HL-60 (cell line): ENCODE results near the gene F8.

Experiments used
- GABPA ChIP-seq: IDR thresholded peaks from 2 replicates; pipeline ENCODE4 v1.6.1; 2012; ENCODE audit warnings: low read depth
- POLR2AphosphoS5 ChIP-seq: IDR thresholded peaks from 2 replicates; pipeline ENCODE4 v1.6.1; 2012; ENCODE audit warnings: low read depth
- TF ChIP-seq, protein P1 (sequence below): IDR thresholded peaks from one replicate; pipeline ENCODE4 v1.5.1; 2011; ENCODE audit warnings: low read length, control low read depth, inconsistent platforms; ENCODE audit not compliant: insufficient read depth

GRCh38 chrX:155026420-155026726 lies 3.9 kb upstream of the F8 start:
- TF ChIP-seq, protein P1, sequence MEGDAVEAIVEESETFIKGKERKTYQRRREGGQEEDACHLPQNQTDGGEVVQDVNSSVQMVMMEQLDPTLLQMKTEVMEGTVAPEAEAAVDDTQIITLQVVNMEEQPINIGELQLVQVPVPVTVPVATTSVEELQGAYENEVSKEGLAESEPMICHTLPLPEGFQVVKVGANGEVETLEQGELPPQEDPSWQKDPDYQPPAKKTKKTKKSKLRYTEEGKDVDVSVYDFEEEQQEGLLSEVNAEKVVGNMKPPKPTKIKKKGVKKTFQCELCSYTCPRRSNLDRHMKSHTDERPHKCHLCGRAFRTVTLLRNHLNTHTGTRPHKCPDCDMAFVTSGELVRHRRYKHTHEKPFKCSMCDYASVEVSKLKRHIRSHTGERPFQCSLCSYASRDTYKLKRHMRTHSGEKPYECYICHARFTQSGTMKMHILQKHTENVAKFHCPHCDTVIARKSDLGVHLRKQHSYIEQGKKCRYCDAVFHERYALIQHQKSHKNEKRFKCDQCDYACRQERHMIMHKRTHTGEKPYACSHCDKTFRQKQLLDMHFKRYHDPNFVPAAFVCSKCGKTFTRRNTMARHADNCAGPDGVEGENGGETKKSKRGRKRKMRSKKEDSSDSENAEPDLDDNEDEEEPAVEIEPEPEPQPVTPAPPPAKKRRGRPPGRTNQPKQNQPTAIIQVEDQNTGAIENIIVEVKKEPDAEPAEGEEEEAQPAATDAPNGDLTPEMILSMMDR: no peak
- TF ChIP-seq GABPA (no peak), POLR2AphosphoS5 (no peak)
